Effector CD8-positive, alpha-beta T cell (primary cell): ENCODE results near the gene MEN1.
"Not testable (repeated sequence)": the region's sequence is repeated elsewhere in the genome, so short reads cannot be mapped to it uniquely, and the experiment has no call there.

Source experiments
- DNase-seq: peaks from one replicate; lab custom pipeline; 2025; lab: John Stamatoyannopoulos, UW

MEN1 gene

GRCh38 chr11:64832467-64833197, 22.3 kb upstream of the MEN1 start:
- no peak for DNase-seq

- DNase-seq: no peak
These were observed 21.1 kb upstream of the MEN1 start for GRCh38 chr11:64831411-64831891.

- no peak for DNase-seq
These were observed 19.3 kb upstream of the MEN1 start for GRCh38 chr11:64829536-64830251.

GRCh38 chr11:64827451-64827839, 17.1 kb upstream of the MEN1 start:
- no peak for DNase-seq

GRCh38 chr11:64826578-64827450, 16.5 kb upstream of the MEN1 start:
- no peak for DNase-seq

- no peak for DNase-seq
These were observed 15.7 kb upstream of the MEN1 start for GRCh38 chr11:64826062-64826461.

- DNase-seq: no peak
These were observed 13.3 kb upstream of the MEN1 start for GRCh38 chr11:64823568-64824119.

- DNase-seq: no peak
These were observed 7.1 kb upstream of the MEN1 start for GRCh38 chr11:64817476-64817875.

- not testable (repeated sequence) for DNase-seq
These were observed 5.1 kb upstream of the MEN1 start for GRCh38 chr11:64815433-64815832.

GRCh38 chr11:64814712-64815187, 4.4 kb upstream of the MEN1 start:
- no peak for DNase-seq

GRCh38 chr11:64813826-64814225, 3.5 kb upstream of the MEN1 start:
- no peak for DNase-seq

GRCh38 chr11:64810891-64811272, 531 bp upstream of the MEN1 start:
- peak; percentile 47 for DNase-seq

- DNase-seq: no peak
These were observed 540 bp downstream of the MEN1 start for GRCh38 chr11:64809781-64810241.

- no peak for DNase-seq
These were observed 4.9 kb downstream of the MEN1 start for GRCh38 chr11:64805481-64805880.

GRCh38 chr11:64804346-64805210, 5.8 kb downstream of the MEN1 start:
- DNase-seq: no peak

- DNase-seq: no peak
These were observed 6.5 kb downstream of the MEN1 start for GRCh38 chr11:64803846-64804345.

- DNase-seq: peak; percentile 79
These were observed 7.0 kb downstream of the MEN1 start, which contains the start of gene MAP4K2 for GRCh38 chr11:64803158-64803845. Gene MAP4K2 (minus strand): TSS chr11:64803214. CDS start chr11:64803149, 65 bp downstream.

GRCh38 chr11:64802370-64803157, 7.8 kb downstream of the MEN1 start:
- DNase-seq: no peak
